MM.1S (cell line): ENCODE data around the gene FYB1.

Source experiments
- DNase-seq: peaks from one replicate; pipeline ENCODE4 v3.0.0-alpha.2; 2015
- H2AFZ ChIP-seq: fragments of 300-600 bp; sonication (generic); 2 replicates; pipeline ENCODE4 v1.6.0; 2016; ENCODE audit warnings: antibody characterized with exemption, low read length
- H3F3A ChIP-seq: fragments of 300-600 bp; sonication (generic); 2 replicates; pipeline ENCODE4 v1.6.1; 2016; ENCODE audit warnings: mild to moderate bottlenecking, antibody characterized with exemption, low read length, moderate library complexity, mixed read lengths; ENCODE audit not compliant: insufficient read depth
- H3K27ac ChIP-seq: fragments of 300-600 bp; sonication (generic); 2 replicates; pipeline ENCODE4 v1.5.1; 2016; ENCODE audit warnings: mild to moderate bottlenecking, low read length
- H3K27me3 ChIP-seq: fragments of 300-600 bp; sonication (generic); replicated peaks from 2 replicates; pipeline ENCODE4 v1.6.0; 2016; ENCODE audit warnings: low read length; ENCODE audit not compliant: insufficient read depth
- H3K36me3 ChIP-seq: fragments of 300-600 bp; sonication (generic); replicated peaks from 2 replicates; pipeline ENCODE4 v1.6.1; 2016; ENCODE audit warnings: mild to moderate bottlenecking, low read length, mixed read lengths; ENCODE audit not compliant: insufficient read depth
- H3K4me1 ChIP-seq: fragments of 300-600 bp; sonication (generic); 2 replicates; pipeline ENCODE4 v1.6.1; 2016; ENCODE audit warnings: low read length, mixed read lengths
- H3K4me2 ChIP-seq: fragments of 300-600 bp; sonication (generic); 2 replicates; pipeline ENCODE4 v1.6.0; 2016; ENCODE audit warnings: low read depth, low read length
- H3K4me3 ChIP-seq: fragments of 300-600 bp; sonication (generic); 2 replicates; pipeline ENCODE4 v1.5.1; 2016; ENCODE audit warnings: low read length, mixed read lengths
- H3K79me2 ChIP-seq: fragments of 300-600 bp; sonication (generic); 2 replicates; pipeline ENCODE4 v1.6.1; 2016; ENCODE audit warnings: mixed run types, low read length, mixed read lengths
- H3K9ac ChIP-seq: fragments of 300-600 bp; sonication (generic); 2 replicates; pipeline ENCODE4 v1.6.1; 2016; ENCODE audit warnings: low read length, mixed read lengths
- H3K9me2 ChIP-seq: fragments of 300-600 bp; sonication (generic); replicated peaks from 2 replicates; pipeline ENCODE4 v1.6.1; 2016; ENCODE audit warnings: mild to moderate bottlenecking, low read length, mixed read lengths; ENCODE audit not compliant: insufficient read depth
- H3K9me3 ChIP-seq: fragments of 300-600 bp; sonication (generic); replicated peaks from 2 replicates; pipeline ENCODE4 v1.6.1; 2016; ENCODE audit warnings: mild to moderate bottlenecking, low read length, mixed read lengths; ENCODE audit not compliant: insufficient read depth
- H4K20me1 ChIP-seq: fragments of 300-600 bp; sonication (generic); 2 replicates; pipeline ENCODE4 v1.6.1; 2016; ENCODE audit warnings: mild to moderate bottlenecking, low read length, moderate library complexity, mixed read lengths; ENCODE audit not compliant: insufficient read depth
- EZH2 ChIP-seq: fragments of 300-600 bp; sonication (generic); optimal IDR thresholded peaks from 2 replicates; pipeline ENCODE3; 2017; ENCODE audit warnings: low read depth, mild to moderate bottlenecking, antibody characterized with exemption, low read length, mixed read lengths
- EZH2phosphoT487 ChIP-seq: fragments of 300-600 bp; sonication (generic); IDR thresholded peaks from 2 replicates; pipeline ENCODE4 v1.6.1; 2018; ENCODE audit warnings: antibody characterized with exemption, low read length
- TF ChIP-seq, protein P1 (sequence below): fragments of 300-600 bp; sonication (generic); IDR thresholded peaks from 2 replicates; pipeline ENCODE4 v1.5.1; 2016; ENCODE audit warnings: antibody characterized with exemption, low read length, mixed read lengths

Gene FYB1

DNA sequence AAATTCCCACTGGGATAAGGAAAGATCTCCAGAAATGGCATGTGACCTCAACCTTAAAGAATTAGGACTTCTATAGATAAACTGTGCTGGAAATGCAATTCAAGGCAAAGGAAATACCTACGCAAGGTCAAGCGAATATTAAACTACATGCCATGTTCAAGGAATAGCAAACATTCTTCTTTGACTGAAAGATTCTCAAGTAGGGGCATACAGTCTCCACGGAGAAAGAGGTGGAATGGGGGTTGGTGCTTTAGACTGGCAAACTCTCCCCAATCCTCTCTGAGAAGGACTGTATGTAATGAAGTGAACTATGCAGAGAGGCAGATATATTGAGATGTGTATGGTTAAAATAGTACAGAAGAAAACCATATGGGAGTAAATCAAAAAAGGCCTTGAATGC, 151.3 kb downstream of the FYB1 start:
- Histone ChIP-seq H3K36me3 (0 out of 2 replicates have a peak, but pooled peaks cover 5% of the 10 kb centered on the region), H3K27me3 (no peaks in the 10 kb centered on the region), H3K4me1 (peaks cover 8% of the 10 kb centered on the region), H3K9me3 (no peaks in the 10 kb centered on the region), H3F3A (peaks cover 4% of the 10 kb centered on the region), H3K9ac (no peak overlapping the region), H2AFZ (no peak overlapping the region), H3K9me2 (no peaks in the 10 kb centered on the region), H4K20me1 (peaks cover 19% of the 10 kb centered on the region; the same call in 1 of the 2 replicates), H3K27ac (no peak overlapping the region), H3K4me3 (no peak overlapping the region), H3K4me2 (no peak overlapping the region), H3K79me2 (peaks cover 99% of the 10 kb centered on the region)
- DNase-seq = no peak
- TF ChIP-seq EZH2 (no peak), EZH2phosphoT487 (no peak)
- TF ChIP-seq, protein P1, sequence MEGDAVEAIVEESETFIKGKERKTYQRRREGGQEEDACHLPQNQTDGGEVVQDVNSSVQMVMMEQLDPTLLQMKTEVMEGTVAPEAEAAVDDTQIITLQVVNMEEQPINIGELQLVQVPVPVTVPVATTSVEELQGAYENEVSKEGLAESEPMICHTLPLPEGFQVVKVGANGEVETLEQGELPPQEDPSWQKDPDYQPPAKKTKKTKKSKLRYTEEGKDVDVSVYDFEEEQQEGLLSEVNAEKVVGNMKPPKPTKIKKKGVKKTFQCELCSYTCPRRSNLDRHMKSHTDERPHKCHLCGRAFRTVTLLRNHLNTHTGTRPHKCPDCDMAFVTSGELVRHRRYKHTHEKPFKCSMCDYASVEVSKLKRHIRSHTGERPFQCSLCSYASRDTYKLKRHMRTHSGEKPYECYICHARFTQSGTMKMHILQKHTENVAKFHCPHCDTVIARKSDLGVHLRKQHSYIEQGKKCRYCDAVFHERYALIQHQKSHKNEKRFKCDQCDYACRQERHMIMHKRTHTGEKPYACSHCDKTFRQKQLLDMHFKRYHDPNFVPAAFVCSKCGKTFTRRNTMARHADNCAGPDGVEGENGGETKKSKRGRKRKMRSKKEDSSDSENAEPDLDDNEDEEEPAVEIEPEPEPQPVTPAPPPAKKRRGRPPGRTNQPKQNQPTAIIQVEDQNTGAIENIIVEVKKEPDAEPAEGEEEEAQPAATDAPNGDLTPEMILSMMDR = no peak

DNA sequence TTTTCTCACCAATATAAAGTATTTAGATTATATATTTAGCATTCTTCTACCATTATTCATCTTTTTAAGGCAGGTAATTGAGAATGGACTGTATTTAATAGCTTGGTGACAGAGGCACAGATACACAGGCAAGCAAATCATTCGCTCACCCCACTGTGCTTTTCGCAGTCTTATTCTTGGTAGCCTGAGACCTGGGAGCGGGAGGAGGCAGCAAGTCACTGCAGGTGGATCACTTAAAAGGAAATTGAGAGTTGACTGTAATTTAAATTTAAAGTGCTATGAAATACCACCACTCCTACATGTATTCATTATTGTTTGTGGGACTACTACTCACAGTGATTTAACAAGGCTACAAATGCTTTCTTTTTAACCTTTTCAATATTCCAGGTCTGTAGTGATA, 154.9 kb downstream of the FYB1 start:
- Histone ChIP-seq H3K9me3 (no peaks in the 10 kb centered on the region), H2AFZ (no peak overlapping the region), H3K4me2 (no peak overlapping the region), H3K79me2 (peaks cover 100% of the 10 kb centered on the region), H3F3A (no peaks in the 10 kb centered on the region), H3K4me1 (no peaks in the 10 kb centered on the region), H3K27ac (no peak overlapping the region), H3K9ac (no peak overlapping the region), H3K4me3 (no peak overlapping the region), H3K9me2 (no peaks in the 10 kb centered on the region), H3K27me3 (no peaks in the 10 kb centered on the region), H3K36me3 (0 out of 2 replicates have a peak, but pooled peaks cover 5% of the 10 kb centered on the region), H4K20me1 (no peaks in the 10 kb centered on the region)
- TF ChIP-seq EZH2phosphoT487 (no peak), EZH2 (no peak)
- TF ChIP-seq, protein P1 = no peak
- no peak for DNase-seq

DNA sequence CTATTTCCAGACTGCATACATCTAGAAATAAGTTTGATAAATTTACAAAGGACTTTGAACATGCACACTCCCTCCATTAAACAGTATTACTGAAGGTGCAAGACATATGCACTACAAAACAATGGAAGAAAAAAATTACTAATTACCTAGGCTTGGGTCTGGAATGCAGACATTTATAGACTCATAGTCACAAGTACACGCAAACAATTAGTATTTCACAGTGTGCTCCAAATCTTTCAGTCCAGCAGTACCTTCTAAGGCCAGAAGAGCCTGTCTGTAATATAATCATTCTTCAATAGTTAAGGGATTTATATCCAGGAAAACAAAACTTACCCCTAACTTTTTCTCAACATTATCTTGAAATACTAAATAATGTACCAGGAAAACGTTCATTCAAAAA, 156.3 kb downstream of the FYB1 start:
- H3K27me3 ChIP-seq = no peaks in the 10 kb centered on the region
- no peak for DNase-seq
- peaks cover 3% of the 10 kb centered on the region; the same call in 1 of the 2 replicates for H3K4me1 ChIP-seq
- TF ChIP-seq, protein P1 = no peak
- TF ChIP-seq EZH2 (no peak), EZH2phosphoT487 (no peak)
- no peaks in the 10 kb centered on the region for H3K9me3 ChIP-seq
- no peaks in the 10 kb centered on the region for H3K9me2 ChIP-seq
- no peak overlapping the region for H3K27ac ChIP-seq
- H3K79me2 ChIP-seq = peaks cover 100% of the 10 kb centered on the region
- no peak overlapping the region for H3K4me3 ChIP-seq
- H3K36me3 ChIP-seq = 0 out of 2 replicates have a peak, but pooled peaks cover 5% of the 10 kb centered on the region
- H3K9ac ChIP-seq = no peak overlapping the region
- H3K4me2 ChIP-seq = no peak overlapping the region
- H4K20me1 ChIP-seq = no peaks in the 10 kb centered on the region
- H2AFZ ChIP-seq = no peak overlapping the region
- H3F3A ChIP-seq = no peaks in the 10 kb centered on the region
